Measurements from ENCODE around the gene TRAPPC10.
"Not testable (repeated sequence)": the region's sequence is repeated elsewhere in the genome, so short reads cannot be mapped to it uniquely, and the experiment has no call there.

The TRAPPC10 gene

DNA sequence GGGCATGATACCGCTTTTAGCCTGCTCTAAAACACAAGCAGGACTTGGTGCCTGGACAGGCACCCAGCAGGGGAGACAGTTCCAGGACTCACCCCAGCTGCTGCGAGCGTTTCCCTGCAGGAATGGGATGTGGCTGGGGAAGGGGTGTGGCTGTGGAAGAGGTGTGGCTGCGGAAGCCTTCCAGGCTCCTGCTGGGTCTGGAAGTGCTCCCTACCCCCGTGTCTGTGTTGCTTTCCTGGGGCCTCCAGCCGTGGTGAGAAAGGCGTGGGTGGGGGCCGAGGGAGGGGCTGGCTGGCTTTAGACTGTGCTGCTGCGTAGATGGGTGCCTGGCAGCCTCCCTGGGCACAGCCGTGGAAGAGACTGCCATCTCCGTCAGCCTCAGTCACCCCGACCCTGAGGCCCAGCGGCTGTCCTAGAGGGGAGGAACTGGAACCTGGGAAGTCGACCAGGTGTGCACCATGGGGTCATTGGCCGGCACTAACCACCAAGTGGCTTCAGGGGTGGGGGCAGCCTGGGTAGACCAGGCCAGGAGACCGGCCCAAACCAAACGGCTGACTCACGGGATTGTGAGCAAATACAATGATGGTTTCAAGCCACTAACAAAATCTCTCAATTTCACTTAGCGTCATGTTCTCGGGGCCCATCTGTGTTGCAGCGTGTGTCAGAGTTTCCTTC is 141.2 kb downstream of the TRAPPC10 start:
- H3K27ac ChIP-seq (ENCODE audit: low read length): not testable (repeated sequence)

DNA sequence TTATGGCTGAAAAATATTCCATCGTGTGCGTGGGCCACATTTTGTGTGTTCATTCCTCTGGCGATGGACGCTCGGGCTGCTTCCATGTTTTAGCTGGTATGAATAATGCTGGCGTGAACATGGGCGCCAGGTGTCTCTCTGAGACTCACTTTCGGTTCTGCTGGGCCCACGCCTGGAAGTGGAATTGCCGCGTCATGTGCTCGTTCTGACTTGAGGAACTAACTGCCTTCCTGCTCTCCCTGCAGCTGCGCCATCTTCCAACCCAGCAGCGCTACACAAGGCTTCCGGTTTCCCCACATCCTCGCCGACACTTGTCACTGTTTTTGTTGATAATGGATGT is 141.8 kb downstream of the TRAPPC10 start:
- not testable (repeated sequence) for H3K4me1 ChIP-seq (ENCODE audit: control insufficient read depth, low read depth, low read length); H3K27me3 ChIP-seq (ENCODE audit: control insufficient read depth, insufficient read depth, low read length); H3K9ac ChIP-seq (ENCODE audit: low read length); H3K27ac ChIP-seq (ENCODE audit: low read length); H3K36me3 ChIP-seq (ENCODE audit: control insufficient read depth, low read depth, low read length); H3K4me3 ChIP-seq (ENCODE audit: low read length); H3K9me3 ChIP-seq (ENCODE audit: control insufficient read depth, low read depth, low read length)

More for the DNA sequence above, 141.2 kb downstream of the TRAPPC10 start:
- not testable (repeated sequence) for H3K27me3 ChIP-seq (ENCODE audit: control insufficient read depth, insufficient read depth, low read length); H3K9me3 ChIP-seq (ENCODE audit: control insufficient read depth, low read depth, low read length); H3K4me3 ChIP-seq (ENCODE audit: low read length); H3K4me1 ChIP-seq (ENCODE audit: control insufficient read depth, low read depth, low read length); H3K9ac ChIP-seq (ENCODE audit: low read length); H3K36me3 ChIP-seq (ENCODE audit: control insufficient read depth, low read depth, low read length)

DNA sequence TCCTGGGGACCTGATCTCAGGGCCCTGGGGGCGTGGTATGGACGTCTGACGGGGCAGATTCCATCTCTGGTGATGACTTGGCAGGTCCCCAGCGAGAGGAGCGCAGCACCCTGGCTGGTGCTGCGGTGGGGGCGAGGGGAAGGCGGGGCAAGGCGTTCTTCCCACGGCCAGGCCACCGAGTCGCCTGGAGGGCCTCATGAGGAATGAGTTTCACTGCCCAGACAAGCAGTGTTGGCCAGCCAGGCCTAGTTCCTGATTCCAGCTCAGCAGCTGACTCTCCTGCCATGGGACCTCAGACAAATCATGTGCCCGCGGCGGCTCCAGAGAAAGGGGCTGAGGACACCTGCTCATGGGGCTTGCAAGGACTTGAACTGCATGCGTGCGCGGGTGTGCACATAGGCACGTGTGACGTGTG is 142.7 kb downstream of the TRAPPC10 start:
- not testable (repeated sequence) for H3K4me1 ChIP-seq (ENCODE audit: control insufficient read depth, low read depth, low read length); H3K36me3 ChIP-seq (ENCODE audit: control insufficient read depth, low read depth, low read length); H3K27me3 ChIP-seq (ENCODE audit: control insufficient read depth, insufficient read depth, low read length); H3K4me3 ChIP-seq (ENCODE audit: low read length); H3K9me3 ChIP-seq (ENCODE audit: control insufficient read depth, low read depth, low read length); H3K27ac ChIP-seq (ENCODE audit: low read length); H3K9ac ChIP-seq (ENCODE audit: low read length)

DNA sequence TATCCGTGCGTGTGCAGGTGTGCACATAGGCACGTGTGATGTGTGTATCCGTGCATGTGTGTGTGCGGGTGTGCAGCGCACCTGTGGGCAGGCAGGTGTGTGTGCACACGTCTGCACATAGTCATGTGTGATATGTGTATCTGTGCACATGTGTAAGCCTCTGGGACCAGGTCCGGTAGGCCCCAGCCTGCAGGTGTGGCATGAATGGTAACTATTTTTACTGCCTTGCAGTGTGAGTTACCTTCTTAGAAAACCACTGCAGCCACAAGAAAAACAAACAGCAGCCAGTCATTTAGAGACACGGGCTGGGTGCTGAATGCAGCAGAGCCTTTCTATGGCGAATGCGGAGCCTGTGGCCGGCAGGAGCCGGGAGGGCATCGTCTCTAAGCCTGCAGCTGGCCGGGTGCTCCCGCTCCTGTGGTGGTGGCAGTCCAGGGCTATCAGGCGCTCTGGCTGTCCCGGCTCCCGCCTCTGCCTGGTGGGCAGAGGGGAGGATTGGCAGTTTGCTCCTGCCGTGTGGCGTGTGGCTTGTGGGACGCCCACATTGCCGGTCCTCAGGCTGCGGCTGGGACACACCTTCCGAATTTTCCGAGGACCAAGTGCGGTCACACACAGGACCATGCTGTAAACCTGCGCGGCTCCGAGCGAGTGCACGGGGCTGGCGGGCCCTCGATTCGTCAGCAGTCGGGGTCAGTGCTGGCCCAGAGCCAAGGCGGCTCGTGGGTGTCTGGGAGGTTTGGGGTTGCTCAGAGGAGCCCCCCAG is 143.3 kb downstream of the TRAPPC10 start:
- not testable (repeated sequence) for H3K9me3 ChIP-seq (ENCODE audit: control insufficient read depth, low read depth, low read length); H3K4me3 ChIP-seq (ENCODE audit: low read length); H3K27me3 ChIP-seq (ENCODE audit: control insufficient read depth, insufficient read depth, low read length); H3K36me3 ChIP-seq (ENCODE audit: control insufficient read depth, low read depth, low read length); H3K4me1 ChIP-seq (ENCODE audit: control insufficient read depth, low read depth, low read length); H3K27ac ChIP-seq (ENCODE audit: low read length); H3K9ac ChIP-seq (ENCODE audit: low read length)

DNA sequence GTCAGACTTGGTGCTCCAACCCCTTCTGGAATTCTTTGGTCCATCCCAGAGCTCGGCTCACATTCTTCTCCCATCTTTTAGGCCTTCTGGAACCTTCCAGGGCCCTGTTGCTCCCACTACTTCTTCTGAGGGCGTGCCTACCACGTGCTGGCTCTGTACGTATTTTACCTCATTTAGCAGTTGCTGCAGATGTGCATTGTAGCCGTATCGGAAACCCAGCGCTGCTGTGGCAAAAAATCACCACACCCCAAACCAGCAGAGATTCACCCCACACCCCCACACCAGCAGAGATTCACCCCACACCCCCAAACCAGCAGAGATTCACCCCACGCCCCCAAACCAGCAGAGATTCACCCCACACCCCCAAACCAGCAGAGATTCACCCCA is 143.9 kb downstream of the TRAPPC10 start:
- H3K27ac ChIP-seq (ENCODE audit: low read length); H3K9me3 ChIP-seq (ENCODE audit: control insufficient read depth, low read depth, low read length); H3K9ac ChIP-seq (ENCODE audit: low read length); H3K27me3 ChIP-seq (ENCODE audit: control insufficient read depth, insufficient read depth, low read length); H3K4me3 ChIP-seq (ENCODE audit: low read length); H3K4me1 ChIP-seq (ENCODE audit: control insufficient read depth, low read depth, low read length); H3K36me3 ChIP-seq (ENCODE audit: control insufficient read depth, low read depth, low read length): not testable (repeated sequence)

Data from iPS-18a (cell line).